ENCODE results near the gene PKD1.

DNA sequence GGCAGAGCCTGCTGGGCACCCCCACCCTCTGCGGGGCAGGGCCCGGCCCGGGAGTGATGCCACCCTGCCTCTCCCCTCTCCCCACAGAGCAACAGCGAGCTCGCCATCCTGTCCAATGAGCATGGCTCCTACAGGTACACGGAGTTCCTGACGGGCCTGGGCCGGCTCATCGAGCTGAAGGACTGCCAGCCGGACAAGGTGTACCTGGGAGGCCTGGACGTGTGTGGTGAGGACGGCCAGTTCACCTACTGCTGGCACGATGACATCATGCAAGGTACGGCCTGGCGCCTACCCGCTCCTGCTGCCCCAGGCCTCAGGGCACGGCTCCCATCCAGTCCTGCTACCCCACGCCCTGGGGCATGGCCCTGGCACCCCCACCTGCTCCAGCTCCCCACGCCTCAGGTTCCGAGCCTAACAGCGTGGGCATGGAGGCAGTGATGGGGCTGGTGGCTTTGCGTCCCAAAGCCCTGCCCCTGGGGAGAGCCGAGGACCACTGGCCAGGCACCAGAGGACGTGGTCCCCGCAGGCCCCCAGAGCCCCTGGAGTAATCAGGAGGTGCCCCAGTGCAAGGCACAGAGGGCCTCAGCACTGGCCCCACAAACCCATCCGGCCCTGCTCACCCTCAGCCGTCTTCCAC is 49.5 kb downstream of the PKD1 start:
- TF ChIP-seq, protein P1, sequence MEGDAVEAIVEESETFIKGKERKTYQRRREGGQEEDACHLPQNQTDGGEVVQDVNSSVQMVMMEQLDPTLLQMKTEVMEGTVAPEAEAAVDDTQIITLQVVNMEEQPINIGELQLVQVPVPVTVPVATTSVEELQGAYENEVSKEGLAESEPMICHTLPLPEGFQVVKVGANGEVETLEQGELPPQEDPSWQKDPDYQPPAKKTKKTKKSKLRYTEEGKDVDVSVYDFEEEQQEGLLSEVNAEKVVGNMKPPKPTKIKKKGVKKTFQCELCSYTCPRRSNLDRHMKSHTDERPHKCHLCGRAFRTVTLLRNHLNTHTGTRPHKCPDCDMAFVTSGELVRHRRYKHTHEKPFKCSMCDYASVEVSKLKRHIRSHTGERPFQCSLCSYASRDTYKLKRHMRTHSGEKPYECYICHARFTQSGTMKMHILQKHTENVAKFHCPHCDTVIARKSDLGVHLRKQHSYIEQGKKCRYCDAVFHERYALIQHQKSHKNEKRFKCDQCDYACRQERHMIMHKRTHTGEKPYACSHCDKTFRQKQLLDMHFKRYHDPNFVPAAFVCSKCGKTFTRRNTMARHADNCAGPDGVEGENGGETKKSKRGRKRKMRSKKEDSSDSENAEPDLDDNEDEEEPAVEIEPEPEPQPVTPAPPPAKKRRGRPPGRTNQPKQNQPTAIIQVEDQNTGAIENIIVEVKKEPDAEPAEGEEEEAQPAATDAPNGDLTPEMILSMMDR (IDR thresholded peaks at IDR 0.05) = no peak
- TF ChIP-seq EZH2 (IDR thresholded peaks at IDR 0.05; ENCODE audit: borderline replicate concordance, insufficient read depth, low read depth, low read length, poor library complexity, severe bottlenecking) = no peak

Data from B cell (primary cell).